Measurements from ENCODE around the gene TRIM3. TPM values are rescaled to one million over a fixed set of nuclear protein-coding genes. Genes with fewer than 3 reads are reported as not detected.
A peak's percentile ranks its signal among the peaks of the same experiment; 100 is the strongest.
"Not testable (repeated sequence)": the region's sequence is repeated elsewhere in the genome, so short reads cannot be mapped to it uniquely, and the experiment has no call there.

Gene TRIM3
- total RNA-seq (10 to 100 TPM; 20.7 to 25.9 TPM), polyA plus RNA-seq (1 to 10 TPM; 1.2 to 2.4 (median 1.8) TPM), total RNA-seq (2.2 to 29.5 (median 15.6) reads per million in 6 experiments)

- H3K27ac Mint-ChIP-seq = peak within 1 kb of the TSS; percentile 33 to 91 (median 88)
- ATAC-seq (peak; percentile 66 to 75), DNase-seq (peak; percentile 25 to 82 (median 62))
- peaks cover 0 to 16% (median 0%) of the 10 kb centered on the region in 3 donors for H3K36me3 Mint-ChIP-seq
- H3K4me1 Mint-ChIP-seq = peaks cover 14 to 26% (median 19%) of the 10 kb centered on the region in 4 donors
- POLR2A ChIA-PET = interaction anchor here (0.7 to 2.1 kb wide), 9 partner anchors 8 to 139 kb away, joined by 3 to 11 read pairs (median 4); partner anchors contain the start of genes ARFIP2, TAF10 and TIMM10B
- H3K4me3 Mint-ChIP-seq = peak within 1 kb of the TSS; percentile 81 to 93 (median 88)
- H3K9me3 Mint-ChIP-seq = no peaks in the 10 kb centered on the region
- no peaks in the 10 kb centered on the region for H3K27me3 Mint-ChIP-seq
Observed at GRCh38 chr11:6473451-6474412, at the start of gene TRIM3. Gene TRIM3, minus strand, starts transcription at chr11:6473941. Its CDS starts 8,246 bp downstream, at chr11:6465695.

GRCh38 chr11:6523253-6523652 lies 49.5 kb upstream of the TRIM3 start:
- DNase-seq = no peak
- Mint-ChIP-seq H3K4me1 (peaks cover 12 to 25% (median 19%) of the 10 kb centered on the region in 4 donors), H3K36me3 (peaks cover 13 to 47% (median 27%) of the 10 kb centered on the region in 3 donors), H3K9me3 (no peaks in the 10 kb centered on the region), H3K27me3 (no peaks in the 10 kb centered on the region), H3K4me3 (no peak overlapping the region), H3K27ac (peak overlapping the region in 1 of 10 donors; percentile 74)
- no peak for ATAC-seq
- POLR2A ChIA-PET = no interaction called here

GRCh38 chr11:6521946-6522345 lies 48.2 kb upstream of the TRIM3 start:
- H3K9me3 Mint-ChIP-seq, H3K27ac Mint-ChIP-seq, DNase-seq, H3K27me3 Mint-ChIP-seq, ATAC-seq, POLR2A ChIA-PET, H3K4me3 Mint-ChIP-seq: not testable (repeated sequence)
- Mint-ChIP-seq H3K36me3 (peaks cover 15 to 54% (median 27%) of the 10 kb centered on the region in 3 donors), H3K4me1 (peaks cover 11 to 23% (median 19%) of the 10 kb centered on the region in 4 donors)

GRCh38 chr11:6520265-6520664 lies 46.5 kb upstream of the TRIM3 start:
- Mint-ChIP-seq H3K9me3 (no peaks in the 10 kb centered on the region), H3K27me3 (no peaks in the 10 kb centered on the region), H3K27ac (no peak overlapping the region), H3K36me3 (peaks cover 18 to 70% (median 36%) of the 10 kb centered on the region in 3 donors), H3K4me1 (peaks cover 4 to 10% (median 6%) of the 10 kb centered on the region in 4 donors), H3K4me3 (no peak overlapping the region)
- ATAC-seq (no peak), DNase-seq (no peak)
- POLR2A ChIA-PET = no interaction called here

- peaks cover 0 to 8% (median 0%) of the 10 kb centered on the region in 9 donors for H3K9me3 Mint-ChIP-seq
- peaks cover 21 to 87% (median 52%) of the 10 kb centered on the region in 3 donors for H3K36me3 Mint-ChIP-seq
- POLR2A ChIA-PET = no interaction called here
Observed at GRCh38 chr11:6516865-6517264, 43.1 kb upstream of the TRIM3 start.

GRCh38 chr11:6505577-6506240 lies 32.0 kb upstream of the TRIM3 start:
- ATAC-seq (peak; percentile 61 to 62), DNase-seq (peak in 4 of 10 donors; percentile 9 to 38 (median 33))
- POLR2A ChIA-PET = interaction anchor here (1.2 to 1.4 kb wide), 2 partner anchors 24 to 126 kb away, joined by 3 to 4 read pairs; partner anchors contain the start of gene TIMM10B
- Mint-ChIP-seq H3K4me3 (no peak overlapping the region), H3K4me1 (peaks cover 0 to 13% (median 11%) of the 10 kb centered on the region in 4 donors), H3K27ac (no peak overlapping the region), H3K9me3 (no peaks in the 10 kb centered on the region), H3K36me3 (peaks cover 0 to 58% (median 11%) of the 10 kb centered on the region in 3 donors), H3K27me3 (no peaks in the 10 kb centered on the region)

More at GRCh38 chr11:6516865-6517264, 43.1 kb upstream of the TRIM3 start:
- H3K4me3 Mint-ChIP-seq = no peak overlapping the region
- H3K27me3 Mint-ChIP-seq = no peaks in the 10 kb centered on the region
- no peaks in the 10 kb centered on the region for H3K4me1 Mint-ChIP-seq
- ATAC-seq (no peak), DNase-seq (no peak)
- peak overlapping the region in 1 of 10 donors; percentile 35 for H3K27ac Mint-ChIP-seq

GRCh38 chr11:6504166-6504565 lies 30.4 kb upstream of the TRIM3 start:
- Mint-ChIP-seq H3K27ac (peak overlapping the region in 2 of 10 donors; percentile 26 to 49), H3K9me3 (no peaks in the 10 kb centered on the region), H3K4me1 (peaks cover 0 to 14% (median 11%) of the 10 kb centered on the region in 4 donors), H3K27me3 (no peaks in the 10 kb centered on the region), H3K36me3 (peaks cover 0 to 58% (median 11%) of the 10 kb centered on the region in 3 donors), H3K4me3 (no peak overlapping the region)
- ATAC-seq = no peak
- DNase-seq = no peak
- POLR2A ChIA-PET = interaction anchor here (1.2 to 1.4 kb wide), 2 partner anchors 22 to 125 kb away, joined by 3 to 4 read pairs; partner anchors contain the start of gene TIMM10B

GRCh38 chr11:6502382-6502781 lies 28.6 kb upstream of the TRIM3 start:
- no peaks in the 10 kb centered on the region for H3K9me3 Mint-ChIP-seq
- DNase-seq (no peak), ATAC-seq (no peak)
- H3K27me3 Mint-ChIP-seq = no peaks in the 10 kb centered on the region
- H3K36me3 Mint-ChIP-seq = peaks cover 0 to 62% (median 11%) of the 10 kb centered on the region in 3 donors
- POLR2A ChIA-PET = no interaction called here
- H3K4me3 Mint-ChIP-seq = no peak overlapping the region
- H3K4me1 Mint-ChIP-seq = peaks cover 0 to 14% (median 14%) of the 10 kb centered on the region in 4 donors
- peak overlapping the region in 2 of 10 donors; percentile 18 to 67 for H3K27ac Mint-ChIP-seq

- H3K27me3 Mint-ChIP-seq = peaks cover 0 to 1% (median 0%) of the 10 kb centered on the region in 5 donors
- H3K4me3 Mint-ChIP-seq = no peak overlapping the region
- POLR2A ChIA-PET = interaction anchor here (0.5 kb wide), 1 partner anchor 173 kb away, joined by 3 read pairs; no protein-coding TSS in a partner anchor
- H3K27ac Mint-ChIP-seq = peak overlapping the region in 4 of 10 donors; percentile 17 to 76 (median 47)
- H3K4me1 Mint-ChIP-seq = peaks cover 3 to 35% (median 21%) of the 10 kb centered on the region in 4 donors
- H3K36me3 Mint-ChIP-seq = peaks cover 0 to 70% (median 9%) of the 10 kb centered on the region in 3 donors
- DNase-seq (no peak), ATAC-seq (no peak)
- no peaks in the 10 kb centered on the region for H3K9me3 Mint-ChIP-seq
Observed at GRCh38 chr11:6498544-6498943, 24.8 kb upstream of the TRIM3 start.

- Mint-ChIP-seq H3K36me3 (peaks cover 0 to 70% (median 5%) of the 10 kb centered on the region in 3 donors), H3K4me3 (no peak overlapping the region), H3K4me1 (peaks cover 3 to 38% (median 23%) of the 10 kb centered on the region in 4 donors), H3K27ac (peak overlapping the region in 1 of 10 donors; percentile 76), H3K27me3 (peaks cover 0 to 1% (median 0%) of the 10 kb centered on the region in 5 donors), H3K9me3 (no peaks in the 10 kb centered on the region)
- POLR2A ChIA-PET = interaction anchor here (0.5 kb wide), 1 partner anchor 173 kb away, joined by 3 read pairs; no protein-coding TSS in a partner anchor
- ATAC-seq = no peak
- DNase-seq = no peak
Observed at GRCh38 chr11:6498121-6498520, 24.4 kb upstream of the TRIM3 start.

- Mint-ChIP-seq H3K4me3 (no peak within 1 kb of the TSS), H3K27ac (peak within 1 kb of the TSS in 3 of 10 donors; percentile 28 to 87 (median 43)), H3K36me3 (peaks cover 0 to 71% (median 0%) of the 10 kb centered on the region in 3 donors), H3K4me1 (peaks cover 5 to 41% (median 24%) of the 10 kb centered on the region in 4 donors), H3K27me3 (peaks cover 0 to 1% (median 0%) of the 10 kb centered on the region in 5 donors), H3K9me3 (no peaks in the 10 kb centered on the region)
- POLR2A ChIA-PET = no interaction called here
- DNase-seq (no peak), ATAC-seq (no peak)
Observed at GRCh38 chr11:6497069-6497839, 23.5 kb upstream of the TRIM3 start, which contains the start of gene DNHD1. Gene DNHD1, plus strand, starts transcription at chr11:6497280. Its CDS starts 936 bp downstream, at chr11:6498216.
